ENCODE data around the gene PLA2G4F. TPM values are rescaled to one million over a fixed set of nuclear protein-coding genes. Genes with fewer than 3 reads are reported as not detected.

The PLA2G4F gene, protein sequence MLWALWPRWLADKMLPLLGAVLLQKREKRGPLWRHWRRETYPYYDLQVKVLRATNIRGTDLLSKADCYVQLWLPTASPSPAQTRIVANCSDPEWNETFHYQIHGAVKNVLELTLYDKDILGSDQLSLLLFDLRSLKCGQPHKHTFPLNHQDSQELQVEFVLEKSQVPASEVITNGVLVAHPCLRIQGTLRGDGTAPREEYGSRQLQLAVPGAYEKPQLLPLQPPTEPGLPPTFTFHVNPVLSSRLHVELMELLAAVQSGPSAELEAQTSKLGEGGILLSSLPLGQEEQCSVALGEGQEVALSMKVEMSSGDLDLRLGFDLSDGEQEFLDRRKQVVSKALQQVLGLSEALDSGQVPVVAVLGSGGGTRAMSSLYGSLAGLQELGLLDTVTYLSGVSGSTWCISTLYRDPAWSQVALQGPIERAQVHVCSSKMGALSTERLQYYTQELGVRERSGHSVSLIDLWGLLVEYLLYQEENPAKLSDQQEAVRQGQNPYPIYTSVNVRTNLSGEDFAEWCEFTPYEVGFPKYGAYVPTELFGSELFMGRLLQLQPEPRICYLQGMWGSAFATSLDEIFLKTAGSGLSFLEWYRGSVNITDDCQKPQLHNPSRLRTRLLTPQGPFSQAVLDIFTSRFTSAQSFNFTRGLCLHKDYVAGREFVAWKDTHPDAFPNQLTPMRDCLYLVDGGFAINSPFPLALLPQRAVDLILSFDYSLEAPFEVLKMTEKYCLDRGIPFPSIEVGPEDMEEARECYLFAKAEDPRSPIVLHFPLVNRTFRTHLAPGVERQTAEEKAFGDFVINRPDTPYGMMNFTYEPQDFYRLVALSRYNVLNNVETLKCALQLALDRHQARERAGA
- 6.5 and 9.6 TPM in 2 replicates for total RNA-seq

DNA sequence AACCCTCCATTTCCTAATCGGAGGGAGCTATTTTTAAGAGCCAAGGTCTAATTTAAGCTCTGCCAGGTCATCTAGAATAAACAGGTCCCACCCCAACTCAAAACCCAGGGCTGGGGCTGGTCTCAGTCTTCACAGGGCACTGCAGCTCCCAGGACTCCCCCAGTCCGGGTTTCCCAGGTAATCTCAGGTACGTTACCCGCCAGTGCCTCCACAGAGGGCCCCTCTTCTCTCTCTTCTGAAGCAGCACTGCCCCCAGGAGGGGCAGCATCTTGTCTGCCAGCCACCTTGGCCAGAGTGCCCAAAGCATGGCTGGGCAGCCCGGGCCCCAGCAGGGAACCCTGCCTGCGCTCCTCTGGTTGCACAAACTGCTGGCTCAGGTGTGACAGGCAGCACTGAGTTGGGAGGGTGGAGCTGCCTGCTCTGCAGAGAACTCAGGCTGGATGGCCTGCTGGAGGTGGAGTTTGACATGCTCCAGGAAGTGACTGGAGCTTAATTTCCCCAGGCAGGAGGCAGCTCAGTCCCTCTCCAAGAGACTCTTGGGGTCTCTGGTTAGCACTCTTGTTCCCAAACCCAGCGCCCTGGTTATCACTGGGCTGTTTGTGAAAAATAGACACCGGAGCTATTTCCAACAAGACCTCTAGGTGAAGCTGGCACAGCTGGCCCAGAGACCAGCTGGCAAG, at the start of gene PLA2G4F:
PLA2G4F (minus strand) TSS at position 394 of the 680 bp plus-strand sequence; CDS start at position 307, 87 bp downstream.

DNA sequence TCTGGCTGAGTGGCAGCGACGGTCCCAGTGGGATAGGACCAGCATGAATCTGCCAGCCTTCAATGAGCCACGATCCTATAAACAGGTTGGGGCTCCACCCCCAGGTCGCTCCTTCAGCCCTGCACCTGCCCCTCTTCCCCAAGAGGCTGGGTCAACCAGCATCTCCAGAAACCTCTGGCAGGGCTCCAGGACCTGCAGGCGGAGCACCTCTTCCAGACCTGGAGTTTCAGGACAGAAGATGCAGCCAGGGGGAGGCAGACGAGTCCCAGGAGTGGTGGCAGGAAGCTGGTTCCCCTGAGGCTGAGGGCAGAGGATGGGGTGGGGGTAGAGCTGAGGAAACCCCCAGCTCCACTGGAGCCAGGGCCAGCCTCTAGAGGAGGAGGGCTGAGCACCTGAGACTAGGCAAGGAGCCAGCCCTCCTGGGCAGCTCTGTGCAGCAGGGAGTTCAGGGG, 61.9 kb downstream of the PLA2G4F start, which contains the start of gene PLA2G4D:
PLA2G4D (minus strand) TSS at position 51 of the 452 bp plus-strand sequence. CDS start 103 bp downstream, outside the sequence.

Other genes with a start within 250 kb of the PLA2G4F start
- 28.4 and 41.3 TPM in 2 replicates for gene EHD4, start 184.1 kb downstream of the PLA2G4F start, total RNA-seq
- 0.14 and 2.4 TPM in 2 replicates for gene PLA2G4E, start 135.6 kb downstream of the PLA2G4F start, total RNA-seq
- gene PLA2G4D, start 62.1 kb downstream of the PLA2G4F start, total RNA-seq = 0.07 and 0.34 TPM in 2 replicates
- 27.7 and 55.6 TPM in 2 replicates for gene VPS39, start 51.7 kb upstream of the PLA2G4F start, total RNA-seq
- gene GANC, start 116.6 kb upstream of the PLA2G4F start, total RNA-seq = 13.0 and 18.8 TPM in 2 replicates
- 131 and 219 TPM in 2 replicates for gene TMEM87A, start 116.8 kb upstream of the PLA2G4F start, total RNA-seq
- gene CAPN3, start 202.9 kb upstream of the PLA2G4F start, total RNA-seq = 0.68 and 4.6 TPM in 2 replicates